Islet precursor cell (in vitro differentiated cells): ENCODE data around the gene MARS1.
"Not testable (repeated sequence)": the region's sequence is repeated elsewhere in the genome, so short reads cannot be mapped to it uniquely, and the experiment has no call there.

Experiments used
- DNase-seq: peaks from one replicate; pipeline ENCODE4 v3.0.0-alpha.2; 2018

MARS1 gene

DNA sequence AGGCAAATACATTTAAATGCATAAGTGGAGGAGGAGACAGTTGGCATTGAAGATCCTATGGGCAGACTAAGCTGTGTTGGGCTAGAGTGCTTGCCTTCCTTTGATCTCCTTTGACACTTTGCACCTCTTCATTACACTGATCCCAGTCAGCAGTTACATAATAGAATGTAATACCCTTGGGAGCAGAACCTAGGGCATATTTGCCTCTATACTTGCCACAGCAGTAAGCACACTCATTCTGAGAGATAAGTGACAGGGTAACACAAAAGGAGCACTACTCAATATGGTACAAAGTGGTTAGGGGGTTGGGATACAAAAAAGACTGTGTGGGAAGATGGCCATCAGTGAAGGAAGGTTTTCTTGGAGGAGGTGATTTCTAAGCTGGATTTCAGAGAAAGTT, 9.0 kb downstream of the MARS1 start:
- DNase-seq: no peak

DNA sequence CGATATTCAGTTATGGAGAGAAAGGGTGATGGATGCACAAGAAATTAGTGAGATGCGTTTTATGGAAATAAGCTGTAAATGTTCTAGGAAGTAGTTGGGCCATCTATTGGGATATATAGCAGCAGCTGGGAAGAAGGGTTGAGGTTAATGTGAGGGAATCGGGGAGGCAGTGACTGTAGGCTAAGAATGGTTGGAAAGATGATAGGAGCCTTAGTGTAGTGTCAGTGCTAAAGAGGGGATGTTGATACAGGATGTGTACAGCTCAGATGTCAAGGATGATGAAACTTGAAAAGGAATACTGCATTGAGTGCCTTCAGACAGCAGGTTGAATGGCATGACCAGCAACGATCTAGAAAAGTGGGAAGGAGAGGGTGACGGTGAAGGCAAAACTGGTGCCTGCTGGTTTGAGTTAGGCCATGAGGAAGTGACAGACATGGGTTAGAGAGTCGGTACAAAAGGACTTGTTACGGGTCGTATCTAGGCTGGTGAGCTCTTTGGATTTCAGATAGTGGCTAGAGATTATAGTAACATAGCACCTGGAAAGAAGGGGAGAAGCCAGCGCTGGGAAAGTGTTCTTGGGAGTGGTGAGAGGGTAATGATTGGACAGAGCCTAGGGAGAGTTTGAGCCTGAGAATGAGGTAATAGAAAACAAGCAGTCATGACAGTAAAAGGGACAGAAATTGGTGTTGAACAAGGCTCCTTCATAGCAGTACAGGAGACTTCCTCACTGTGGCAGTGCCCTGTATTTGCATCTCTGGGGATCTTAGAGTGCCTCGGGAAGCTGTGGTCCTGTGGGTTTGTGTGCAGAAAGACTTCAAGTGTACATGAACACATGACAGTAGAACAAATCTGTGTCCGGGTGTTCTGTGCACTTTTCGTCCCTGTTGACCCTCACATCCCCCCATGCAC, 9.6 kb downstream of the MARS1 start:
- DNase-seq: no peak

DNA sequence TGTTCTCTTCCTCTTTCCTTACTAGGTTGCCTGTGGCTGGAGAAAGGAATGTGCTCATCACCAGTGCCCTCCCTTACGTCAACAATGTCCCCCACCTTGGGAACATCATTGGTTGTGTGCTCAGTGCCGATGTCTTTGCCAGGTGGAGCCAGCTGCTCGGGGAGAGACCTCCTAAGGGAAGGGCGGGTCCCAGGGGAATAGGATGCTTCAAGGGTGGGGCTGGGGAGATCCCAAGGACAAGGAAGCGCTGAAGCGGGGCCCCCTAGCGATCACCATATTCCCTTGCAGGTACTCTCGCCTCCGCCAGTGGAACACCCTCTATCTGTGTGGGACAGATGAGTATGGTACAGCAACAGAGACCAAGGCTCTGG, 10.2 kb downstream of the MARS1 start:
- no peak for DNase-seq

- no peak for DNase-seq
Measured at GRCh38 chr12:57498571-57498970, 10.7 kb downstream of the MARS1 start.

DNA sequence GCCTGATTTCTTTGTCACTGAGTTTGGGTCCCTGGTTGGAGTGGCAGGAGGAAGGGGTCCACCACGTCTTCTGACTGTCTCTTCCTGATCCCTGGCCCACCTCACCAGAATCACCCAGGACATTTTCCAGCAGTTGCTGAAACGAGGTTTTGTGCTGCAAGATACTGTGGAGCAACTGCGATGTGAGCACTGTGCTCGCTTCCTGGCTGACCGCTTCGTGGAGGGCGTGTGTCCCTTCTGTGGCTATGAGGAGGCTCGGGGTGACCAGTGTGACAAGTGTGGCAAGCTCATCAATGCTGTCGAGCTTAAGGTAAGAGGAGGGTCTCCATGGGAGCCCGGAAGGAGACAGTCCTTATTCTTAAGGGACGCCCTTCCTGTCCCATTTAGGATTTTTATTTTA, 12.3 kb downstream of the MARS1 start:
- DNase-seq: no peak

DNA sequence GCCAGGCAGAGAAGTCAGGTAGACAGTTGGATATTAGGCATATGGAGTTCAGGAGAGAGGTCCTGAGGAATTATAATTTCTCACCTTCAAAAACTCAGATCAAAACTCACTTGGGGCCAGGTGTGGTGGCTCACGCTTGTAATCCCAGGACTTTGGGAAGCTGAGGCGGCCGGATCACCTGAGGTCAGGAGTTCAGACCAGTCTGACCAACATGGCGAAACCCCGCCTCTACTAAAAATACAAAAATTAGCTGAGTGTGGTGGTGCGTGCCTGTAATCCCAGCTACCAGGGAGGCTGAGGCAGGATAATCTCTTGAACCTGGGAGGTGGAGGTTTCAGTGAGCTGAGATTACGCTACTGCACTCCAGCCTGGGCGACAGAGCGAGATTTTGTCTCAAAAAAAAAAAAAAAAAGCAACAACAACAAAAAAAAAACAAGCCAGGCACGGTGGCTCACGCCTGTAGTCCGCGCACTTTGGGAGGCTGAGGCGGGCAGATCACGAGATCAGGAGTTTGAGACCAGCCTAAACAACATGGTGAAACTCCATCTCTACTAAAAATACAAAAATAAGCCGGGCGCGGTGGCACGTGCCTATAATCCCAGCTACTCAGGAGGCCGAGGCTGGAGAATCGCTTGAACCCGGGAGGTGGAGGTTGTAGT, 14.6 kb downstream of the MARS1 start:
- not testable (repeated sequence) for DNase-seq

- not testable (repeated sequence) for DNase-seq
Measured at GRCh38 chr12:57506541-57506940, 18.7 kb downstream of the MARS1 start.

GRCh38 chr12:57507796-57508195, 19.9 kb downstream of the MARS1 start:
- DNase-seq: not testable (repeated sequence)

- DNase-seq: no peak
Measured at GRCh38 chr12:57511161-57511560, 23.3 kb downstream of the MARS1 start.

DNA sequence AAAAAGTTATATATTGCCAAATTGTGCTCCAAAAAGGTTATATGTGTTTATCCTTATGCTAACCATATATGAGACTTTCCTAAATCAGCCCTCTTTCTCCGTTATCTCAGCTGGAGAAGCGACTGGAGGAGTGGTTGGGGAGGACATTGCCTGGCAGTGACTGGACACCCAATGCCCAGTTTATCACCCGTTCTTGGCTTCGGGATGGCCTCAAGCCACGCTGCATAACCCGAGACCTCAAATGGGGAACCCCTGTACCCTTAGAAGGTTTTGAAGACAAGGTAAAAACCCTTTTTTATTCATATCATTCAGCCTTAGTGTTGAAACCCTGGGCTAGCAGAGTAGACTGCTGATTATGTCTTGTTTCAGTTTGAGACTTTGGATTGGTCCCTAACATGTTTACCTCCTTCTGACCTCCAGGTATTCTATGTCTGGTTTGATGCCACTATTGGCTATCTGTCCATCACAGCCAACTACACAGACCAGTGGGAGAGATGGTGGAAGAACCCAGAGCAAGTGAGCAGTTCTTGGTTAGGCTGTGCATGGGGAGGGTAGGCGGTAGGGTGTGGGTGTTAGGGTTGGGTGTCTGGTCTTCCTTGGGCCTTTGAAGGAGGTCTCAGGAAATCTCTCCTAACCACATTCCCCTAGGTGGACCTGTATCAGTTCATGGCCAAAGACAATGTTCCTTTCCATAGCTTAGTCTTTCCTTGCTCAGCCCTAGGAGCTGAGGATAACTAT, 23.9 kb downstream of the MARS1 start:
- DNase-seq: no peak

- no peak for DNase-seq
Measured at GRCh38 chr12:57512665-57513064, 24.8 kb downstream of the MARS1 start.

- DNase-seq: no peak
Measured at GRCh38 chr12:57513266-57513665, 25.4 kb downstream of the MARS1 start.

DNA sequence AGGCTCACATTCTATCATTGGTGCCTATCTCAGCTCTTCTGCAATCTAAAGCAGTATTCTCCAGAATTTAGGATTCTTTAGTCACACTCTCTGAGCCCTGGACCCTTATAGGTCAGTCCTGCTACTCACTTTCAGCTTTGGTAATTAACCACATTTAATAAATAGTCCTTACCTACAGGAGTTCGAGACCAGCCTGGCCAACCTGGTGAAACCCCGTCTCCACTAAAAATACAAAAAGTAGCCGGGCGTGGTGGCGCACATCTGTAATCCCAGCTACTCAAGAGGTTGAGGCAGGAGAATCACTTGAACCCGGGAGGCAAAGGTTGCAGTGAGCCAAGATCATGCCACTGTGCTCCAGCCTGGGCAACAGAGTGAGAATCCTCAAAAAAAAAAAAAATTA, 25.8 kb downstream of the MARS1 start:
- not testable (repeated sequence) for DNase-seq

DNA sequence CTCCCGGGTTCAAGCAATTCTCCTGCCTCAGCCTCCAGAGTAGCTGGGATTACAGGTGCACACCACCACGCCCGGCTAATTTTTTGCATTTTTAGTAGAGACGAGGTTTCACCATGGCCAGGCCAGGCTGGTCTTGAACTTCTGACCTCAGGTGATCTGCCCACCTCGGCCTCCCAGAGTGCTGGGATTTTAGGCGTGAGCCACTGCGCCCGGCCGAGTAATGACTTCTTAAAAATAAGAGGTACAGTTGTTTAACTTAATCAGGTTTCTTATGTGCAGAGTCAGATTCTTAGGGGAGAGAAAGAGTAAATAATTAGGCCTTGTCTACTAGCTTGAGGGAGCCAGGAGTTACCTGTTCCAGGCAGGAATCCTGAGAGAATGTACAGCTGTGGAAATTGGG, 26.4 kb downstream of the MARS1 start:
- DNase-seq: not testable (repeated sequence)

GRCh38 chr12:57514720-57515407, 27.0 kb downstream of the MARS1 start:
- DNase-seq: no peak

DNA sequence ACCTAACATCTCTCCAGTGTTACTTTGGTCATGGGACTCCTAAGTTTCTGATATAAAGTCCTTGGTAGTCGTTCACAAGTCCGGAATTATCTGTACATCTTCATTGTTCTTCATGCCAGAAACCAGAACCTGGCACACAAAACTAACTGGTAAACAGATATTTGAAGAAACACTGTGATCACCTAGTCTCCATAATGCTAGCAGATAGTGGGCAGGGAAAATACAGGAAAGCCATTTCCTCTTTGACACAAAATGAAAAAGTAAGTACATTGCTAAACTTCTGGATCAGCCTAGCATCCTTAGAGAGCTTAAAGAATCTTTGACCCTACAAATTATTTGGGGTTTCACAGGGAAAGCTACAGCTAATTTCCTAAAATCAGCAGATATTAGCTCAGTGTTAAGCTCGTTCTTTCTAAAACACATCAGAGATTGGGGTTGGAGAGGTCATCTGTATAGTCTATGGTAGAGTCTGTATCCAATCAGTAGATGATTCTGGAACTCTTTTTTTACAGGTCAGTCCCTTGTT, 27.6 kb downstream of the MARS1 start:
- DNase-seq: no peak

- no peak for DNase-seq
Measured at GRCh38 chr12:57515934-57516541, 28.2 kb downstream of the MARS1 start.

- no peak for DNase-seq
Measured at GRCh38 chr12:57516617-57517153, 28.8 kb downstream of the MARS1 start.

GRCh38 chr12:57517187-57517586, 29.3 kb downstream of the MARS1 start:
- DNase-seq: peak; percentile 74

- DNase-seq: not testable (repeated sequence)
Measured at GRCh38 chr12:57517718-57518117, 29.9 kb downstream of the MARS1 start.

- no peak for DNase-seq
Measured at GRCh38 chr12:57518176-57518919, 30.5 kb downstream of the MARS1 start.
